ENCODE results near the gene SPTBN4. TPM values are rescaled to one million over a fixed set of nuclear protein-coding genes. Genes with fewer than 3 reads are reported as not detected.

The SPTBN4 gene
- total RNA-seq, 1 donor from 2014 or later, result 0.43 TPM

DNA sequence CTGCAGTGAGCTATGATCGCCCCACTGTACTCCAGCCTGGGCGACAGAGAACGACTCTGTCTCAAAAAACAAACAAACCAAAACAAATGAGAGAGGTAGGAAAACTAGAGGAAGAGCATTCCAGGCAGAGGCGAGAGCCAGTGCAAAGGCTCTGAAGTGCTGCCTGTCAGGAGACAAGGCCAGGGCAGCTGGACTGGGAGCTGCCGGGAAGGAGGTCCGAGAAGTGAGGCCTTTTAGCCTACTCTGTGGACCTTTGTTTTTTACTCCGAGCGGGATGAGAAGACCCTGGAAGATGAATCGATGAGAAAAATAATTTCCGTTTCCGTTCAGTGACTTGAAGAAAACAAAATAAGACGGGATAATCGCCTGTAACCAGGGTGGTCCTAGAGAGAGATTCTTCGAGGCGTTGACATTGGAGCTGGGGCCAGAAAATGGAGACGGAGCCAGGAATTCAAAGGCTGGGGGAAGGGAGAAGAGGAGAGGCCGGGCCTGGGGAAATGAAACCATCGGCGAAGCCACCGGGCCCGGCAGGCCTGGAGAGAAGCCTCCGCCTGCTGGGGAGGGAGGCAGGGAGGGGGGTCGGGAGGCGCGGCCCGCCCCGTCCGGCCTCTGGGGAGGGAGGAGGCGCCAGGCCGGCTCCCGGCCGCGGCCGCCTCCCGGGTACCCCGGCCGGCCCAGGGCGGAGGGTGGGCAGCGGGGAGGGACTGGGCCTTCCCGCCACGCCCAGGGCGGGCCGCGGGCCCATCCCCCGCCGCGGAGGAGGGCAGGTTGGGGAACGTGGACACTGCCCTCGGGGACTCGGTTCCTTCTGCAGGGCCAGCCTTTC, 33.2 kb upstream of the SPTBN4 start:
- DNase-seq (ENCODE audit: low spot score in 2 of 2), result peak; percentile 52 to 93
- Histone ChIP-seq H3K27ac (peak overlapping the region; percentile 86 to 93), H3K4me1 (peaks cover 0 to 20% of the 10 kb centered on the region in 2 donors), H3K4me3 (peak overlapping the region; percentile 53 to 59), H3K27me3 (no peaks in the 10 kb centered on the region), H3K36me3 (no peaks in the 10 kb centered on the region), H3K9me3 (no peaks in the 10 kb centered on the region)
- no peak for TF ChIP-seq CTCF (IDR thresholded peaks at IDR 0.05)
- intact Hi-C loops (cut with DNase I), result loop anchor here (1.0 kb wide), 1 partner anchor 10 kb away; no protein-coding TSS in a partner anchor

DNA sequence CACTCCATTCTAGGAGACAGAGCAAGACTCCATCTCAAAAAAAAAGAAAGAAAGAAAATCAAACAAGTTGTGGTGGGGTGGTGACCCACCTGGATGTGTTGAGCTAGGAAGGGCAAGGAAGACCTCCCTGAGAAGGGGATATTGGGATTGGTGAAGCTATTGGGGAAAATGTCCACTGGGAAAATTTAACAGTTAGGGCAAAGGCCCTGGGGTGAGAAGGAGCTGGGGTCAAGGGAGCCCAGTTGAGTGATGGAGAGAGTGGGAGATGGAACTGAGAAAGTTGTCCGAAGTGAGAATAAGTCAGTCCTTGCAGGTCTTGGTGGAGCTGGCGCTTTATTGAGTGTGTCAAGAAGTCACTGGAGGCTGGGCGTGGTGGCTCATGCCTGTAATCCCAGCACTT, 28.5 kb upstream of the SPTBN4 start:
- peaks cover 3 to 18% of the 10 kb centered on the region in 2 donors for H3K4me1 ChIP-seq
- H3K4me3 ChIP-seq, result no peak overlapping the region
- TF ChIP-seq CTCF (IDR thresholded peaks at IDR 0.05), result no peak
- no peaks in the 10 kb centered on the region for H3K27me3 ChIP-seq
- intact Hi-C loops (cut with DNase I), result no loop called here
- no peaks in the 10 kb centered on the region for H3K9me3 ChIP-seq
- no peak for DNase-seq (ENCODE audit: low spot score in 2 of 2)
- peaks cover 18 to 30% of the 10 kb centered on the region in 2 donors for H3K36me3 ChIP-seq
- no peak overlapping the region for H3K27ac ChIP-seq

- TF ChIP-seq CTCF (IDR thresholded peaks at IDR 0.05), result no peak
- peaks cover 3 to 13% of the 10 kb centered on the region in 2 donors for H3K4me1 ChIP-seq
- intact Hi-C loops (cut with DNase I), result loop anchor here (5.0 kb wide), 1 partner anchor 161 kb away; the partner anchor contains the start of gene LTBP4
These were observed 25.0 kb upstream of the SPTBN4 start for GRCh38 chr19:40441719-40442253.

GRCh38 chr19:40442328-40443130, 24.3 kb upstream of the SPTBN4 start:
- Histone ChIP-seq H3K27me3 (no peaks in the 10 kb centered on the region), H3K4me3 (peak overlapping the region; percentile 60 to 96), H3K9me3 (no peaks in the 10 kb centered on the region), H3K36me3 (peaks cover 18 to 35% of the 10 kb centered on the region in 2 donors), H3K27ac (peak overlapping the region; percentile 62 to 63), H3K4me1 (peaks cover 3 to 13% of the 10 kb centered on the region in 2 donors)
- intact Hi-C loops (cut with DNase I), result loop anchor here (1.0 to 5.0 kb wide), 3 partner anchors 8 to 248 kb away; partner anchors contain the start of genes LTBP4 and NUMBL
- no peak for DNase-seq (ENCODE audit: low spot score in 2 of 2)
- no peak for TF ChIP-seq CTCF (IDR thresholded peaks at IDR 0.05)

More at GRCh38 chr19:40441719-40442253, 25.0 kb upstream of the SPTBN4 start:
- H3K4me3 ChIP-seq, result no peak overlapping the region
- H3K27ac ChIP-seq, result peak overlapping the region; percentile 24 to 62
- H3K36me3 ChIP-seq, result peaks cover 18 to 30% of the 10 kb centered on the region in 2 donors
- no peak for DNase-seq (ENCODE audit: low spot score in 2 of 2)
- no peaks in the 10 kb centered on the region for H3K9me3 ChIP-seq
- H3K27me3 ChIP-seq, result no peaks in the 10 kb centered on the region
